Stimulated activated CD4-positive, alpha-beta T cell treated with anti-CD3 and anti-CD28 coated beads, Interleukin-2, amount 100 ng/mL, for 48 hours (primary cell): ENCODE data around the gene SERPINB6.
"Not testable (repeated sequence)": the region's sequence is repeated elsewhere in the genome, so short reads cannot be mapped to it uniquely, and the experiment has no call there.

ENCODE experiments used
- DNase-seq, 2 donors: peaks; one replicate each; pipeline ENCODE4 v3.0.0-alpha.2; 2020

SERPINB6 gene

GRCh38 chr6:2903411-2904185 lies 67.8 kb downstream of the SERPINB6 start:
- not testable (repeated sequence) for DNase-seq

GRCh38 chr6:2901645-2902502 lies 69.5 kb downstream of the SERPINB6 start:
- not testable (repeated sequence) for DNase-seq

- no peak for DNase-seq
These were observed 70.3 kb downstream of the SERPINB6 start for GRCh38 chr6:2900821-2901644.

- no peak for DNase-seq
These were observed 71.1 kb downstream of the SERPINB6 start for GRCh38 chr6:2900221-2900807.

GRCh38 chr6:2899596-2899995 lies 71.8 kb downstream of the SERPINB6 start:
- peak in 1 of 2 donors; percentile 43 for DNase-seq
